Right ventricle myocardium superior (tissue), 1 donor: ENCODE data around the gene PTPRN2. TPM values are rescaled to one million over a fixed set of nuclear protein-coding genes. Genes with fewer than 3 reads are reported as not detected.
"Not testable (repeated sequence)": the region's sequence is repeated elsewhere in the genome, so short reads cannot be mapped to it uniquely, and the experiment has no call there.

Experiments used
- ATAC-seq: fragments of 200-7000 bp; cut with Tn5 transposase; one replicate; pipeline ENCODE4 v1.9.1; 2020; ENCODE audit warnings: mild to moderate bottlenecking; ENCODE audit not compliant: poor library complexity
- DNase-seq: peaks from one replicate; pipeline ENCODE4 v3.0.0-alpha.2; 2020
- intact Hi-C: fragments of 100-400 bp; cut with DNase I; formaldehyde crosslinking; loops from one replicate; pipeline ENCODE4 v1.11.2; 2022
- total RNA-seq: library from RNA; stranded (reverse); fragmentation: NEBNext Ultra II Directional; extraction: Animal tissue kit (Norgen Biotek cat#: 25700); gene quantifications from one replicate; pipeline ENCODE4 v1.2.1, GENCODE V29; 2021
- donor health status: DM: no; HTN: yes; CAD: no; lungs with severe emphysema.

Gene PTPRN2
- total RNA-seq, 1 donor from 2014 or later, result 1.2 TPM

DNA sequence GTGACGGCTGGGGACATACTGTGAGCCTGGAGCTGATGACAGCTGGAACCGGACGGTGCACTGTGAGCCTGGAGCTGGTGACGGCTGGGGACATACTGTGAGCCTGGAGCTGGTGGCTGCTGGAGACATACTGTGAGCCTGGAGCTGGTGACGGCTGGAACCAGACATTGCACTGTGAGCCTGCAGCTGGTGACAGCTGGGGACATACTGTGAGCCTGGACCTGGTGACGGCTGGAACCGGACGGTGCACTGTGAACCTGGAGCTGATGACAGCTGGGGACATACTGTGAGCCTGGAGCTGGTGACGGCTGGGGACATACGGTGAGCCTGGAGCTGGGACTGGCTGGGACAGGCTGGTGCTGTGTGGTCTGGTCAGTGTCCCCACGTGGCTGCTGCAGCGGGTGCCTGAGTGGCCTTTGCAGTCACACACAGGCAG lies 47.9 kb downstream of the PTPRN2 start:
- intact Hi-C loops, result no loop called here
- peak; percentile 95 for ATAC-seq
- peak; percentile 79 for DNase-seq

DNA sequence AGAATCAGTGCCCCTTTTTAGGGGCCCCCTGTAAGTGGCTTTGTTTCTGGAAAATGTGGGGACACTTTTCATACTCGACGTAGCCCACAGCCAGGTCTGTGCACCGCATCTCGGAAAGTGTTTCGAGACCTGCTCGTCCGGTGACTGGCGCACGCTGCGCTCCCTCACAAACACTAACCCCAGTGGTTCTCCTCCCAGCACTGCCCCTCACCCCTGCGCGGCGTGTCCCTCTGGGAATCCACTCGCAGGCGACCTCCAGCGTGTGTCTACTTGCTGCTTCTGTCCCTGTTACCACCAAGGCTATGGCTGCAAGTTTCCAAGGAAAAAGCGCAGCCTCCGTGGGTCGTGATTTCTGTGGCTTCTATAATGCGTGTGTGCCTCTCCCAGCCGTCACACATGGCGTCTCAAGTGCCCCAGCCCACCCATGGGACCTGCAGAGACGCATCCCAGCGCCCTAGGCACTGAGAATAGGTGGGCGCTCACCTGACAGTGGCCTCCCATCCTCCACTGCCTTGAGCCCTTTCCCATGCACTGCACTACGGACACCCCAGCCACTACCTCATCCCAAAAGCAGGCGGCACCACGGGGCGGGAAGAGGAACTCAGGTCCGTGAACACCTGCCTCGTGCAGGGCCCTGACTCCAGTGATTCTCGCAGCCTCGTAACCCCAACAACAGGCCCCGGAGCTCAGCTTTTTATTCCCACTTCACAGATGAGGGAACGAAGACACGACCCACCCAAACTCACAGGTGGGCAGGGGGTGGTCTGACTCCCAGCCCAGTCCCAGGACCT lies 49.3 kb downstream of the PTPRN2 start:
- ATAC-seq (no peak), DNase-seq (no peak)
- intact Hi-C loops, result no loop called here

DNA sequence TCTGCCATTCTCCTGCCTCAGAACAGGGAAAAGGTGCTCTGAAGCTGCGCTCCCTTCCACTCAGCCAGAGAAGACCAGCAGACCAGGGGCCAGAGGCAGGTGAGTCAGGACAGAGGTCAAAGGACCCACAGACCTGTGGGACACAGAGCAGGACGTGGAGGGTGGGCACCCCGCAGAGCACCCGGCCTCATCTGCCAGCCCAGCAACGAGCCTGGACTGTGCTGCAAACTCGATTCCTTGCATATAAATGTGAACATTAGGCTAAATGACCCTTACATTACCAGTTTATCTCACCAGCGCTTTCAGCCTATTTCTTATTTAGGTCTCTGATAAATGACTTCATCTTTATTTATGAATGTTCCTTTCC lies 50.1 kb downstream of the PTPRN2 start:
- intact Hi-C loops, result no loop called here
- DNase-seq (no peak), ATAC-seq (no peak)

DNA sequence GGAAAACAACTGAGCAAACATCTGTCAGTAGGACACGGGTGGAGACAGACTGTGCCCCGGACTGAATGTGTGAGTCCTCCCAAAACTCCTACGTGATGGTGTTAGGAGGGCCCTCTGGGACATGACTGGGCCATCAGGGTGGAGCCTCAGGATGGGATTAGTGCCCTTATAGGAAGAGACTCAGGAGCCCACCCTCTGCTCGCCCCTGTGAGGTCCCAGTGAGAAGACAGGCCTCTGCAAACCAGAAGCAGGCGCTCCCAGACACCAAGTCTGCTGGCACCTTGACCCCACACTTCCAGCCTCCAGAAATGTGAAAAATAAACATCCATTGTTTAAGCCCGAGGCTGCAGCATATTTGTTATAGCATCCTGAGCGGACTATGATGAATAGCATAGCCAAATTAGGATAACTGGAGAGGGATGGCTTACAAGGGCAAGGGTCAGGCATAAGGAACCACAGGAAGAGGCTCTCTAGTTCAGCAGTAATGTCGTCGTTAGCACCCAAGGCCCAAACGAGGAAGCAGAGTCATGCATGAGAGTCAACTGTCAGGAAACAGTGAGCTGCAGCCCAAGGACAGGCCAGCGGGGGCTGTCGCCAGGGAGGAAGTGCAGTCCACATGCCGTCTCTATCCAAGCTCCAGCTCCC lies 50.6 kb downstream of the PTPRN2 start:
- DNase-seq, result no peak
- intact Hi-C loops, result no loop called here
- no peak for ATAC-seq

DNA sequence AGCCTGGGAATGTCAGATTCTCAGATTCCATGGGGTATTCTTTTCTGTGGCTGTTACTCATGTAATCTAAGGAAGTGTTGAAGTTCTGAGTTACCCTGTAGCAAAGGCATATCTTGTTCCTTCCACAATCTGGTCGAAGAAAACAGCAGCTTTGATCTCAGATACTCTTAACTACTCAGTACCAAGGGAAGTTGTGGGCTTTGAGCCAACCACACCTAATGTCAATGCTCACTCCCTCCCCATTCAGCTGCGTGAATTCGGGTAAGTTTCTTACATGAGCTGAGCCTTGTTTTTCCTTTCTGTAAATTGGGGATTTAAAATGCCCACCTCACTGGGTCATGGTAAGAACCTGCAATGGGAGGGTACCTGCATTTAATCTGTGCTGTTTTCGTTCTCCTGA lies 52.5 kb downstream of the PTPRN2 start:
- ATAC-seq (no peak), DNase-seq (no peak)
- intact Hi-C loops, result no loop called here

DNA sequence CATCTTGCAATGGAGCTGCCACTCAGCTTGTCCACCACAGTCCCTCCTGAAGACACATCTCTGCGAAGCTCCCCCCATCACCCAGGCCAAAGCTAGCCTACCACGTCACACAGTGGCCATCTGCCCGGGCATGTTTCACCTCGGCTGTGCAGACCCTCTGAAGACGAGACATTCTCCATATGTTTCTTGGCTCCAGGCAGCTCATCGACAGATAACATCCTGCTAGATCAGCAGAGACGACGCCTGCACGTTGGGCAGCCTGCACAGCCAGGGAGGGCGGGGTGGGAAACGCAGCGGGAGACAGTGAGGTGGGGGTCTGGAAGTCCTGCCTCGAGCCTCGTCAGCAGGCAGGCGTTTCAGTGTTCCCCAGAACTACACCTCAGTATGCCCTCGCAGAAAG lies 53.0 kb downstream of the PTPRN2 start:
- no peak for DNase-seq
- no peak for ATAC-seq
- intact Hi-C loops, result no loop called here

DNA sequence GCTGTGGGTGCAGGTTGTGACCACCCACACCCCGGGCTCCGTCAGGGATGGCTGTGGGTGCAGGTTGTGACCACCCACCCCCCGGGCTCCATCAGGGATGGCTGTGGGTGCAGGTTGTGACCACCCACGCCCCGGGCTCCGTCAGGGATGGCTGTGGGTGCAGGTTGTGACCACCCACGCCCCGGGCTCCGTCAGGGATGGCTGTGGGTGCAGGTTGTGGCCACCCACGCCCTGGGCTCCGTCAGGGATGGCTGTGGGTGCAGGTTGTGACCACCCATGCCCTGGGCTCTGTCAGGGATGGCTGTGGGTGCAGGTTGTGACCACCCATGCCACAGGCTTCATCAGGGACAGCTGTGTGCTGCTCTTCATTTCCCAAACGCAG lies 53.5 kb downstream of the PTPRN2 start:
- DNase-seq, ATAC-seq, intact Hi-C loops: not testable (repeated sequence)

DNA sequence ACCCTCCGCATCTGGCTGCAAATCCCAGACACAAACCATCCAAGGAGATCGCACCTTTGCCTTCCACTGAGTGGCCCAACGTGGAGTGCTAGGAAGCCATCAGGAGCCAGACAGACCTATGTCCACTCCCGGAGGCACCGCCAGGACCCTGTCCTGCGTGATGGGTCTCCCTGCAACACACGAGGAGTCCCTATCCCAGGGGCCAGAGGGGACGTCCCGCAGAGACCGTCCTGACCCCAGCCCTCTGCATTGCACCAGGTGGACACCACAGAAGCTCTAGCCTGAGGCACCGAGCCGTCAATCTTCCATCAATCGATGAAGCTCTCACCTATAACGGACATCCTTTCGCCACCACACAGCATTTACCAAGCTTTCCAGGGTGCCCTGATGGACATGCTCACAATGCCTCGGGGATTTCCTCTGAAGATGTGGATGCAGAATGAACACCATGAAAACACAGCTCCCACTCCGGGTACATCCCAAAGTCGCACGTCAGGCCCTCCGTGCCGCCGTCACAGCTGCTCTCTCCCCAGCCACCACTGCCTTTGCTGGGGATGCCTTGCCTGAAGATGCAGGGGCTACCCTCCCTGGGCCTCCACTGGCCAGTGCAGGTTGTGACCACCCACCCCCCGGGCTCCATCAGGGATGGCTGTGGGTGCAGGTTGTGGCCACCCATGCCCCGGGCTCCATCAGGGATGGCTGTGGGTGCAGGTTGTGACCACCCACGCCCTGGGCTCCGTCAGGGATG lies 54.1 kb downstream of the PTPRN2 start:
- DNase-seq (no peak), ATAC-seq (no peak)
- intact Hi-C loops, result no loop called here

DNA sequence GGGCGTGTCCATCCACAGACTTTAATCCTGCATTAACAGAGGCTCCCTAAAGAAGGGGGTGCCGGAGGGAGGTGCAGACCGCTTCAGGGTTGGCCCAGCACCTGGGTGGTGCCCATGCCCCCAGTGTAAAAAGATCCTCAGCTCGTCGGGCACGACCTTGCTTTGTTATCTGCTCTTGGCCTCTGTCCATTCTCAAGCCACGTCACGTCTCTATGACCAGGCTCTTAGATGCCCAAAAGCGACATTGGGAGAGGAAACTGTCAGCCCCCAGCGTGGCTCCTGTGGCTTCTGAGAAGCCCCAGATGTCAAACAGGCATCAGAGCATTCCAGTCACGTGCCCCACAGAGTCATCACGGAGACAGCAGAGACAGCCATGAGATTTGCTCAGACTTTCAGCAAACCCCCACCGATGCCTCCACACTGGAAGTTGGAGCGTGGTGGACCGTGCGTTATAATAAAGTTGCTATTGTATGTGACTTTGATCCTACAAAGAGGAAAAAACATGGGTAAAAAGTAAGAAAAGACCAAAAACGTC lies 55.5 kb downstream of the PTPRN2 start:
- intact Hi-C loops, result no loop called here
- DNase-seq (no peak), ATAC-seq (peak; percentile 52)

DNA sequence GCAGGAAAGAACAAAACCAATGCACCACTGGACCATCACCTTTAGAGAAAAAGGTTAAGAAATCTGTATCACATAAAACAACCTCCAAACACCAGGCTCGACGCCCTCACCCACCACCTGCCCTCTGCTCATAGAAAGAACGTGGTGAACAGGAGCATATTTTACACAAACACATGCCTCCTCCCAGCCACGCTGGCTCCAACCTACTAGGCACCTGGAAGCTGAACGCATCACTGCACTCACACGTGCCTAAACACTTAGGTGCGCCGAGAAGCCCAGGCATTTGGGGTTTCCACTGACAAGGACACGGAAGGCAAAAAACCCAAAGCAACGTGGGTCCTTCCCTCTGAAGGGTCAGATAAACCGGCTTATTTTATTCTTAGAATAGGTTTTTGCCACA lies 56.0 kb downstream of the PTPRN2 start:
- DNase-seq, result no peak
- intact Hi-C loops, result no loop called here
- ATAC-seq, result no peak

DNA sequence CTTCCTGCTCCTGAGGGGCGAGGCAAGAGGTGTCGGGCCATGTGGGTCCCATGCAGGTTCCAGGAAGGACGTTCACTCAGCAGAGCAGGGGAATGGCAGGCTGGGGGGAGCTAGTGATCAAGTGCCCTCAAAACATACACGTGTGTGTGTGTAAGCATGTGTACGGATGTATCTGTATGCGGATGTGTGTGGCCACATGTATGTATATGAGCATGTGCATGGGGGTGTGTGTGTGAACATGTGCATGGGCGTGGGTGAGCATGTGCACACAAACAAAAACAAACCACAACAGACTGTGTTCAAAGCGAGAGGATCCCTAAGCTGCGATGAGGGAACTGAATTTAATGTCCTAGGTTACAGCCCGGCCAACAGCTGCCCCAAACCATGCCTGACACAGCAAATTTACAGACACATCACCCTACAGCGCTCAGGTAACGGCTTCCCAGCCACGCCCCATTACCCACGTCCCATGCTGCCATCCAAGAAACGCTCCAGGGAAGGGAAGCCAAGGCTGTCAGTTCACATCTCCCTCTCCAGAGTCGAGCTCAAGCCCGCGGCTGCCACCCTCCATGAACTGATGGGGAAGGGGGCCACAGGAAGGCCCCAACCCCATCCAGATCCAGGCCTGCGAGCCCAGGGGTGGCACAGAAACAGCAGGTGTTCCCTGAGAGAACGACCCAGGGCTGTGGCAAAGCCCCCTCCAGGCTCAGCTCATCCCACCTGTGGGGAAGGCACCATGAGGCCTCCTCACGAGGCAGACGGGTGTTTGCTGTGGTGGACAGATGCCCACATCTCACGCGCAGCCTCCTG lies 56.6 kb downstream of the PTPRN2 start:
- intact Hi-C loops, result no loop called here
- DNase-seq, result no peak
- ATAC-seq, result no peak

DNA sequence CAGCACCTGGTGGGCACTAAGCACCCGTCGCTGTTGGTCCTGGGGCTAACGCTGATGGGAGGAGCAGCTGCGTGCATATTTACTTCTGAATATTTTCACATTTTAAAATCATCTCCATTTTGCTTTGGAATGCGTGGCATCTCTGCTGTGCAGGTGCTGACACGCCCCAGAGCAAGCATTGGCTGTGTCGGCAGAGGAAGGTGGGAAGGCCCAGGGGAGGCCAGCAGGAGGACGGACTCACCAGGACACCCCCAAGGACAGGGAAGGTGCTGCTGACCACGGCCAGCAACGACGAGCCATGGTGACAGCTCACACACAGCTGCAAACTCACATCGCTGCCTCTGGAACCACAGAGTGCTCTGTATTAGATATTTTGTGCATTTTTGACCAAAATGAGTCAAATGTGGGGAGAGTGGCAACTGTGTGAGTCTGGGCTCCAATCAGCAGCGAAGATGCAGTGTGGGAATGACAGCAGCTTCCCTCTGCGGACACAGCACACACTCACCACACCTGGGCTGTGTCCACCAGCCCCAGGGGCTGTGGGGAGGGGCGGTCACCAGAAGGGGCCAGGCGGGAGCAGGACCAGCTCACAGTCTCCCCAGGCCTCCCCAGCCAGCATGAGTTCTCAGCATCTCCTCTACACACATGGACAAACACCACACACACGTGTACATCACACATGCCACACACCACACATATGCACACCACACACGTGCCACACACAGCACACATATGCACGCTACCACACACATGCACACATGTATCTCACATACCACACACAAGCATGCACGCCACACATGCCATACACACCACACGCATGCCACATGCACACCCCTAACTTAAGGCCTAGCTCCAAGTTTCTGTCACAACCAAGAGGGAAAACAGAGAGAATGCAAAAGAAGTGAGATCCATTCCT lies 58.2 kb downstream of the PTPRN2 start:
- intact Hi-C loops, result no loop called here
- DNase-seq (no peak), ATAC-seq (no peak)

DNA sequence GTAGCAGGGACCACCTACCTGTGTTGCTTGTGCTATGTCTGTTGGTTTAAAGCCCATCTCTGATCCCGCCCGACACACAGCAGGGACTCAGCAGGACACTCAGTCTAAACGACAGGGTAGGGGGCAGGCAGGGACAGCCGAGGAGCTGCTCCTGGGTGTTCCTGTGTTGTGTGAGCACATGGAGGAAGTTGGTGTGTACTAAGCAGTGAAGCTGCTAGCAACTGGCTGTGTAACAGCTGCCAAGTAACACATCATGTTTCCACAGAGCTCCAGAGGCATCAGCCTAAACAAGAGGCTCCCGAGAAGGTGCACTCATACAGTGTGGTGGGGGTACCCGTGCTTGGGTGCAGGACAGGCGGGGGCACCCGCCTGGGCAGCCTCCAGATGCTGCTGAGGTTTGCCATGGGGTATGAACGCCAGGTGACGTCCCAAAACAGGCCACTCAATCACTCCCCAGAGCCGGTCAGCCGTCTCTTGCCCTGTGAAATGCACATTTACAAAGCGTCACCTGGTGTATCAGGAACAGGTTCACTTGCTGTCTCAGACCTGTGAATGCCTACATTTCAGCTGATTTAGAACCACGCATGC lies 59.6 kb downstream of the PTPRN2 start:
- DNase-seq, result no peak
- intact Hi-C loops, result no loop called here
- no peak for ATAC-seq

DNA sequence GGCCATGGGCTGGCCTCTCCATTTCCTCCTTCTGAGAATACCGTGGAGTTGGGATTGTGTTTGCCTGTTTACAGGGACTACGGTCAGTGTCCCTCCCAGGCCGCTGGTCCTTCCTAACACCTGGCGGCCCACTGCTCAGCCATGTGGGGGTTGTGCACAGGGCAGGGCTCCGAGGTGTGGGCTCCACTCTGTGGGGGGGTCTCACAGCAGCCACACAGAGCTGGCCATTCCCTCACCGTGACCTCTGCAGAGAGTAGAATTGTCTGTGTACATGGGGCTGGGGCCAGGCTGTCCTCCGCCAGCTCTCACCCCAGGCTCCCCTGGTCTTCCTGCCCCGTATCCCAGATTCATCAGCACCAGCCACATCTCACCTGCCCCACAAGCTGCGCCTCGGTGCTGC lies 60.1 kb downstream of the PTPRN2 start:
- ATAC-seq (no peak), DNase-seq (no peak)
- intact Hi-C loops, result no loop called here

DNA sequence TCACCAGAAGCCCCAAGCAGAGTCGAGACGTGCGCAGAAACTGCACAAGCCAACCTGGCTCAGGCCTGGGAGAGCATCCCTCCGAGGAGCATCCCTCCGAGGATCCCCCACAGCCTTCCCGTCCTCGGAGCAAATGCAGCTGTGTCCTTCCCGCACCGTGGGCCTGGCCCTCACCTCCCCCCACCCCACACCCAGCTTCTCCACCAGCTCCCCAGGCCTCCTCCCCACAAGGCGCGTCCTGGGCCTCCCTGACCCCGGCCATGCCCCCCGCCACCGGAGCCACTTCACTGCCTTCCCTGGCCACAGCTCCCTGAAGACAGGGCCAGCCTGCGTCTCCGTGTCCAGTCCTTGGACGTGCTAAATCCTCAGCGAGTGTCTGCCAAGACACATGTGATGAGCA lies 60.6 kb downstream of the PTPRN2 start:
- ATAC-seq, result no peak
- intact Hi-C loops, result no loop called here
- DNase-seq, result no peak

DNA sequence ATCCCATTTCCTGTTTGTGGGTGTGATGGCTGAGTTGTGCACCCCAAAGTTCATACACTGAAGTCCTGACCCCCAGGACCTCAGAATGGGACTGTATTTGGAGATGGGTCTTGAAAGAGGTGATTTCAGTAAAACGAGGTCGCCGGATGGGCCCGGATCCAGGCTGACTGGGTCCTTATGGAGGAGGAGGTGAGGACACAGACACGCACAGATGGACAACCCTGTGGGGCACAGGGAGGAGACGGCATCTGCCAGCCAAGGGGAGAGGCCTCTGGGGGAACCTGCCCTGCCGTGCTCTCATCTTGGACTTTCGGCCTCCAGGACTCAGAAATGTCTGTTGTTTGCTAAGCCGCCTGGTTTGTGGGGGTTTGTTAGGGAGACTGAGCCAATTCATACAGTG lies 61.1 kb downstream of the PTPRN2 start:
- intact Hi-C loops, result no loop called here
- no peak for DNase-seq
- ATAC-seq, result no peak

DNA sequence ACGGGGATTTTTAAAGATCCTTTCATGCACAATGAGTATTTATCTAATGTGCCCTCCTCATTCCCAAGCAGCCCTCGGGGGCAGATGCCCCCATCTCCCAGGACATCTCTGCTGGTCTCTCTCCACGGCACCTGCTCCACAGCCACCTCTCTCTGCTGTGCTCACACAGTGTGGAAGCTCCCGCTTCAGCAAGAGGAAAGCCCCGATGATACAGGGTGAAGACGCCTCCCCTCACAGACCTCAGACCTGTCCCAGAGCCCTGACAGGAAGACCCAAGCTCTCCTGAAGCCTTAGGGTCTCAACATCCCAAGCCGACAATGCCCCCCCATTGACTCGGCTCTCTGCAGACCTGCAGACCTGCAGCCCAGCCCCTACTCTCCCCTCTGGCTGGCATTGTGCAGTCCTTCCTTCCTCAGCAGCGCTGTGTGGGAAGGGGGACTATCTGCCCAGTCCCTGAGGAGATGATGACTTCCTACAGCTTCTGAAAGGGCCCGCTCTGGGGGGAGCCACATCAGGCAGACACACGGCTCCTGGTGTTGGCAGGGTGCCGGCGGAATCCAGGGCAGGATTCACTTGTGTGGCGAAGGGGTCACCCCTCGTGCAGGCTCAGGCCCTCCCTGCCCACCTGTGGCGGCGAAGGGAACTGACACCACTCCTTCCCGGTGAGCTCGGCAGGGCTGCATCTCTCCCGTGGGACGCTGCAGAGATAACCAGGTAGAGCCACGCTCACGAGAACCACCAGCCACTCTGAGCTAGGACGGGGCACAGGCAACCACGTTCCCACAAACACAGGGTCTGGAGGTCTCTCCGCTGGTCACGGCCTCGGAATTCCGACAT lies 61.8 kb downstream of the PTPRN2 start:
- ATAC-seq (no peak), DNase-seq (no peak)
- intact Hi-C loops, result no loop called here
